HG03565 (cell line): ENCODE data around the gene PCGF2.

Source experiments
- ATAC-seq: cut with Tn5 transposase; IDR thresholded peaks from one replicate; pipeline ENCODE4 v1.9.1; 2021; ENCODE audit warnings: mild to moderate bottlenecking, moderate library complexity; ENCODE audit not compliant: unreplicated experiment

The PCGF2 gene

DNA sequence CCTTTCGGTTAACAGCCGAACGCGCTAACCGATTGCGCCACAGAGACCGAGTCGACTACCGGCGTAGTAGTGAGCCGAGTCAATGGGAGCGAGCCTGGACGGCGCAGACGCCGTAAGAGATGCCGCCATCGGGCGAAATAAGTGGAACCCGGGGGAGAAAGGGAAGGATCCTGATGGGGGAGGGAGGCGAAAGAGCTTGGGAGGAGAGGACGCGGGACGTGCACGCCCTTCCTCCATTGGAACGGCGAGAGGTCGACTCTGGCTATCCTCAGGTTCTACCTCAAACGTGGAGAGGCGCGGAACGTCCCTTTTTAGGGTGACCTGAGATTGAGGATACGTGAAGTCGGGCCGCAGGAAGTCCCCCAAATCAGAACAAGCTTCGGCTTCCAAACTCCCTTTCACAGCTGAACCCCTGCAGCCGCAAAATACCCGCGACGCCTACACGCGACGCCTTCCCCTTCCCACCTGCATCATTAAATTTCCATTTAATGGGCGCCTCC, 3.7 kb upstream of the PCGF2 start:
- ATAC-seq, result peak; percentile 1

DNA sequence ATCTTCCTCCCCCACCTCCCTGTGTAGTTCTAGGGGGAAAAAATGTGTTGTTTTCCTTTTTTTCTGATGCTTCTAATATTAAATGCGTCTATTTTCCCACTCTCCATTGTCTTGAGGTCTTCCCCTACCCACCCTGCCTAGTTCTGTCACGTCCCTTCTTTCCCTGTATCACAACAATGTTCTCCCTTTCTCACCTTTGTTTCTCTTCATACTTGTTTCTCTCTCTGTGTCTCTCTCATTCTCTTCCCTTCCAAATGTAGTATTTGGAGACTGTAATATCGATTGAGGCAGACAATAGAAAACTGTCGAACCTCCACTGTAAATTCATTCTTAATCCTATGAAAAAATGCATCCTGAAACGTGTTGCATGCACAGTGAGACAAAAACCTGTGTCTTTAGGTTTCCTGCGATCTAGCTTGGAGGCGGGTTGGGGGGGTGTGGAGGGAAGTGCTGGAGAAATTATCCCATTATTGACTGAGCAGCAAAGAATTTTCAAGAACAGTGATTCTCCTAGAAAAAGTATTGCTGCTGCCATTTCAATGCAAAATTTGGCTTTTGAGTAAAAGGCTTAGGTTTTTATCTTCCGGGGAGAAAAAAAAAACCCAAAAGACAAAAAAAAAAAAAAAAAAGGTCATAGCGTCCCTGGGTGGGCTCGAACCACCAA, 3.1 kb upstream of the PCGF2 start:
- ATAC-seq, result no peak

DNA sequence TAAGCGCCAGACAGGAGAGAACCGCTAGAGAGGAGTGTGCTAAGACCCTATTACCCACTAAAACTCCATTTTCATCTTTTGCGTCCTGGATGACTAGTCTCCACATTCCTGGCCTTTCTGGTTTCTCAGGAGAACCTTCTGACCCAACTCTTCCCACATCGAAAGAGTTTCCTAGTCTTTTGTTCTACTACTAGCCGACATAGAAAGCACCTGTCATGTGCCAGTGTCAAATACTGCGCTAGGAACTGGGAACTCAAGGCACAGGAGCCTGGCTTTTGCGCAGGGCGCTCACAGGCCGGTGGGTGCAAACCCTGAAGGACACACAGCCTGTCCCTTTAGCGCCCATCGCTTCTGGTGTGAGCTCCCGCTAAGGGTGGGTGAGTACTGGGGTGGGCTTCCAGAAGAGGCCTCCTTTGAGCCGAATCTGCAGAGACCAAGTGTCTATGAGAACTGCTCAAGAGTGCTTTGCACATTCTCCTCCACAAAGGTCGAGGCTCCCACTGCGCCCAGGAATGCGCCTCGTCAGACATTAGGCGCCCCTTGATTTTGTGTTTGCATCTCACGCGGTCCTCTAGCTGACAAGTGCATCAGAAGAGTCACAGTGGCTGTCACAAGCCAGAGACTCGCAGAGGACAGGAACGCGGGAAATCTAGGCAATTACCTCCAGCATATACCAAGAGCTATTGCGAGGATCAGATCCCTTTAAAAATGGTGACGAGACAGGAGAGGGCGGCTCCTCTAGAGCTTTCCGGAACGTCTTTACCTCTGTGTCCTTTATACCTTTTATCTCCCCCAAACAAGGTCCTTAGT, 2.4 kb upstream of the PCGF2 start:
- no peak for ATAC-seq

DNA sequence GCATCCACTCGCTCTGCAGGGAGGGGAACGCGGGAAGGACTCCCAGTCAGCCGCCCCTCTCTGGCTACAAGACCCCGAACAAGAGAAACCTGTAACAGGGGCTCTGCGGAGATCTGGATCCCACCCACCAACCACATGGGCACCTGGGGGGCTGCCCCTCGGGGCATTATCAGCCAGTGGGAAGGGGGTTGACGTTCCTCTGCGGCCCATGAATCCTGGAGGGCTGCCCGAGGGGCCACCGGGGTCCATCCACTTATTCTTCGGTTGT, 1.8 kb upstream of the PCGF2 start:
- ATAC-seq, result no peak

DNA sequence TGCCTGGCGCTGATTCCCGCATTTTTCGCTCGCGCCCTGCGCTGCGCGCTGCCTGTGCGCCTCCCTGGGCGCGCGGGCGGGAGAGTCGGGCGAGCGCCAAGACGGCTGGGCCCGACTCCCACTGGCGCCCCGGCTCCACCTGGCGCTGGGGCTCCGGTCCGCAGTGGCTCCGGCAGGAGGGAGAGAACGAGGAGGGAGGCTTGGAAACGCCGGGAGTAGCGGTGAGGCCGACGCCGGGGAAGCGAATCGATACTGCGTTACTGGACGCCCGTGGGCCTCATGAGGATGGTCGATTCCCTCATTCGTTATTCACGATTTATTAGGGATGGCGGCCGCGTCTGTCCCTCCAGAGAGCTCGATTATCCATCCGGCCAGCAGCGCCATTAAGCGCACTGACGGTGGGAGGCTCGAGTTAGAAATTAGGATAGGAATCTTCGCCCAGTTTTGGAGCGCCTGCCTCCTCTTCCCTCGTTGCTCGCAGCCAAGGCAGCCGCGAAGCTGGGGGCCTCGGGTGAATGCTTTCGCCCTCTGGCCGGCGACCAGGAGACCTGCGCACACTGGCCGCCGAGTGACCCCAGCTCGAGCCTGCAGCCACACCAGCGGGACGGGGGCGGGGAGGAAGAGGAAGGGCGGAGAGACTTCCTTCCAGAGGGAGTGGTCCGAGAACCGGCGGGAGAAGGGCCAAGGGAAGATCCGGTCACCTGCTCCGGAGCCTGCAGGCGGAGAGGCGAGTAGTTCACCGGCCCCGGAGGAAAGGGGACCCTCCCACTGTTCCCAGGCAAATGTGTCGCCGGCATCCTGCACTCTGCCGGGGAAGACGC, 1.3 kb upstream of the PCGF2 start:
- ATAC-seq, result no peak

DNA sequence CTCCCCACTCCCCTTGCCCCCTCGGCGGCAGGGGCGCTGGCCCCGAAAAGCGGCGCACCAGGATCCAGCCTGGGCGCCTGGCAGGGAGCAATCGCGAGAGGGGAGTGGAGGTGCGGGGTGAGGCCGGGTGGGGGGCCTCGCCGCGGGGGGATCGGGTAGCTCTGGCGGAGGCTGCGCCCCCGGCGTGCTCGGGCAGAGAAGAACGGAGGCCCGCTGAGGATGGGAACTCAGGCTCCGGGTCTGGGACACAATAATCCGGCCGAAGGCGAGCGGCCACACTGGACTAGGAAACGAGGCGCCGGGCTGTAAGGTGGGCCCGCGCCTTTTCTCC, 721 bp upstream of the PCGF2 start:
- ATAC-seq, result no peak

DNA sequence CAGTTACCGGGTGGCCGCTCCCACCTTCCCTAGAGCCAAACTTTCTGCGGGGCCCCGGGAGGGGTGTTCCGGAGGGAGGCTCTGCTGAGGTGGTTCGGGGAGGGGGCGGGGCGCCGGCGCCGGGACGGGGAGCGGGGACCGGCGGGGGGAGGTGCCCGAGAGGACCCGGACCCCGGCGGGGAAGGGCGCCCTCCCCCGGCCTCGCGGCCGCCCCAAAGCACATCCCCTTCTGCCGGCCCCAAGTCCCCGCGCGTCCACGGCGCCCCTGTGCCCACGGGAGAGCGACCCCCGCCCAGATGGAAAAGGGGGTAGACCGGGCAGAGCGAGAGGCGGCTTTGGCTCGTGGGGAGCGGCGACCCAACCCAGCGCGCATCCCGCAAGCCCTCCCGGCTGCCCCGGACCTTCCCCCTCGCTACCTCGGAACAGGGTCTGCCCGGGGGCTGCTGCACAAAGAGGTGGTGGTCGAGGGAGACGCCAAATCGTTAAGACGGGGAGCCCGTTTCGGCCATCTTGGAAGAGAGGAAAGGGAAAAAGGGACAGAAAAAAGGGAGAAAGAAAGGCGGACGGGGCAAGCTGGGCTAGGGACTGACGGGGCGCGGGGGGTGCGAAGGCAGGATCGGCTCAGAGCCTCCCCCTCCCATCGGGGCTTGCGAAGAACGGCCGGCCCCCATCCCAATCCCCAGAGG, 530 bp downstream of the PCGF2 start:
- no peak for ATAC-seq

DNA sequence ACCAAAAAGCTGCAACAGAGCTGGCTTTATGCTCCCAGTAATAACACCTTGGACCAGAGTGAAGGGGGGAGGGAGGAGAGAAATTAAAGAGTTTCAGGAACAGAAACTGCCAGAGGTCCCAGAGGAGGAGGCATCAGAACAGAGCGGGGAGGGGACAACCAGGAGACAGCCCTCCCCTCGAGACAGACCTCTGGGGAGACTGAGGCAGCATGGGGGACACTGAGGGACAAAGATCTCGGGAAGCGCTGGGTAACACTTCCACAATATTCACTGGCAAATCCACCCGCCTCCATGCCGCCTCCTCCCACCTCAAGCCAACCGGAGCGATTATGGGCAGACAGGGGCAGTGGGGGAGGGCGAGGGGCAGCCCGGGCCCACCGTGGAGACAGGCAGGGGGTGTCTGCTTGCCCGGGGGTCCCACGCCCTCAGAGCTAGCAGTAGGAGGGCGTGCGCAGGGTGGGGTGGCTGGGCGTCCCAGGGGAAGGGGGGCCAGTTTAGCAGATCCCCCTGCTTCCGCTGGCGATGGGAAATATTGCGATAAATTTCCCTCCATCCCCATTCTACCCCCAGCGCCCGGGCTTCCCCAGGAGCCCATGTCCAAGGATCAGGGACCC, 1.2 kb downstream of the PCGF2 start:
- no peak for ATAC-seq

DNA sequence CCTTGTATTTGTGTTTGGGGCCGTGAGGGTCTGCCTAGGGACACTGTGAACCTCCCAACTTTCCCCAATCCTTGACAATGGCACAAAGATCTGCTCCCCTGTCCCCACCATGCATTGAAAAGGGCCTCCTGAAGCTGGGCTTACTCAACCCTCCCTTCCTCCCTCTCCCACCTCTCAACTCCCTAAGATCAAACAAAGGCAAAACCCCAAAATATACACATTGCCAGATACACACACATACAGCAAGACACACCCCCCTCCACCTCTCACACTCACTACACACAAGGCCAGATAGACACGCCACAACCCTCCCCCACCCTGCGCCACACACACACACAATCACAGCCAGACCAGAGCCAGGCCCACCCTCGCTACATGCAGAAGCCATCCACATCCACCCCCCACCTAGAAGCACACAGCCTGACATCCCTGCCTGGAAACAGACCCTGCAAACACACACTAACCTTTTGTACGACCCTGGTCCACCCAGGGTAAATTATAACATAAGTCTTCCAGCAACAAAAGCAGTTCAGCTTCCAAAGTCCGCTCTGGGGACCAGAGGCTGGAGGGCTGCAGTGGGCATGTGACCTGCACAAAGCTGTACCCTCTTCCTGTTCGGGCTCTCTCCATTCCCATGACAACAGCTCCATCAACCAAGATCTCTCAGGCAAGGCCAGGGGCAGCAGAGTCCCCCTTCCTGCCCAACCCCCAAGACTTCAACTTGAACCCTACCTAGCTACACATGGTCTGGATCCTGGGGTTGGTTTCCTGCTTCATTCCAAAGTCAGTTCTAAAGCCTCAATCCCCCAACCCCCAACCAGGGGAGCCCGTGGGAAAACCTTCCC, 1.9 kb downstream of the PCGF2 start:
- no peak for ATAC-seq

DNA sequence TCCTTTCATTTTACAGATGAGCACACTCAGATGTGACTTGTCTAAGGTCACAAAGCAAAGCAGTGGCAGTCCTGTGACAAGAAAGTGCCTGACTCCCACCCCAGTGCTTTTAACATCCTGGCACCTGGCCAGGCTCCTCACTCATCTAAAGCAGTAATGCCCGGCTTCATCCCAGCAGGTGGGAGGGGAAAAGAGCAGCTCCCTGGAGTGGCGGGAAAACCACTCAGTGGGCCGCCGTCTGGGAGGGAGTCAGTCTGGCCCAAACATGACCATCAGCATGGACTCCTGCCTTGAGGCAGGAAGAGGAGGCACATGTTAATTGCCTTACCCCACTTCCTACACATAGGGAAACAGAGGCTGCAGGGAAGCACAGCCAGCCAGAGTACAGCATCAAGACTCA, 2.6 kb downstream of the PCGF2 start:
- no peak for ATAC-seq

DNA sequence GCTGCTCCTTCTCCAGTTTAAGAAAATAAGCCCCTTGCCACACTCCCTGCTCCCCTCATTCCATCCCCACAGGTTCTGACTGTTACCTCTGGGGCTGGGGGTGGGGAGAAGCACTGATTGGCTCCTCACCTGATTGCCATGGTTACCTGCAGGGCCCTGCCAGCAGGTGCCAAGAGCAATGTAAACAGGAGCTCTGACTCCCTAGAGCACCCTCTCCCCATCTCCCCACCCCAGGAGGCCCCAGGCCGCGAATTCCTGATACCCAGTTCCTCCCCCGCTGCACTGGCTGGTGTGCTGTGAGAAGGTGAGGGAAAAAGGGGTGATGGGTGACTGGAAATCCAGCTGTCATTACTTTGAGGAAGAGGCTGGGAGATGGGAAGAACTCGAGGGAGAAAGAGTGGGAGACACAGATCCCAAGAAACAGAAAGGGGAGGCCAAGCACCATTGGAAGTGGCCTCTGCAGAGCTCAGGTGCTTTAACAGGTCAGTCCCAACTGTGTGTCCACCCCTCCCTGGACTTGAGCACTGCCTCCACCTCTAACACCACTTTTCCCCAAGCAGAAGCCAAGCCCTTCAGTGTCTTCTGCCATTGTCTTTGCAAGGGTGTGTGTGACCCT, 4.5 kb downstream of the PCGF2 start:
- ATAC-seq, result no peak

DNA sequence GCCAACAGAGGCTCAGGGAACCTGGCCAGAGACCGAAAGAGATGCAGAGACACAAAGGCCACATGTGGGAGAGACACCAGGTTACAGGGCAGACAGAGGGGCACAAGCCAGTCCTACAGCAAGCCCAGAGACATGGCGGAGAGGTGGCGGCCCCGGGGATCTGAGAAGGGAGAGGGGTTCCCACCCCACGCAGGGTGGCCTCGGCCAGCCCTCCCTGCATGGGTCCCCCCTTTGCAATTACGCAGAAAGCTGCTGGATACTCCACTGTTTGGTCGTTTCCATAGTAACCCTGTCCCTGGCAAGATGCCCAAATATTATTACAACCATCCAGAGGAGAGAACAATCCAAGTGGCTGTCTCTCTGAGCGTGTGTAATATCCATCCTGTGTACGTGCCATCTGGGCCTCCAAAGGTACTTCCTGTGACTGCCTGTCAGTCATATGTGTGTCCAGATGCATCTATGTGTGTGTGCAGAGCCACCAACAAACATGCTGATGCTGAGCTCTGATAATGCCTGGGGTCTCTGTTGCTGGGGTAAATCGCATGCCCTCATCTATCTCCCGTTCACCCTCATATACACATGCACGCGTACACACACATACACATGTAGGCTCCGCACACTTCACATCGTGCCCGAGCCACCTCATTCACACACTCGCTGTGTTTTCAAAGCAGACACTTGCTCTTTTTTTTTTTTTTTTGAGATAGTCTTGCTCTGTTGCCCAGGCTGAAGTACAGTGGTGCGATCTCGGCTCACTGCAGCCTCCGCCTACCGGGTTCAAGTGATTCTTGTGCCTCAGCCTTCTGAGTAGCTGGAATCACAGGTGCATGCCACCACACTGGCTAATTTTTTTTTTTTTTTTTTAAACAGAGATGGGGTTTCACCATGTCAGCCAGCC, 5.5 kb downstream of the PCGF2 start:
- no peak for ATAC-seq

DNA sequence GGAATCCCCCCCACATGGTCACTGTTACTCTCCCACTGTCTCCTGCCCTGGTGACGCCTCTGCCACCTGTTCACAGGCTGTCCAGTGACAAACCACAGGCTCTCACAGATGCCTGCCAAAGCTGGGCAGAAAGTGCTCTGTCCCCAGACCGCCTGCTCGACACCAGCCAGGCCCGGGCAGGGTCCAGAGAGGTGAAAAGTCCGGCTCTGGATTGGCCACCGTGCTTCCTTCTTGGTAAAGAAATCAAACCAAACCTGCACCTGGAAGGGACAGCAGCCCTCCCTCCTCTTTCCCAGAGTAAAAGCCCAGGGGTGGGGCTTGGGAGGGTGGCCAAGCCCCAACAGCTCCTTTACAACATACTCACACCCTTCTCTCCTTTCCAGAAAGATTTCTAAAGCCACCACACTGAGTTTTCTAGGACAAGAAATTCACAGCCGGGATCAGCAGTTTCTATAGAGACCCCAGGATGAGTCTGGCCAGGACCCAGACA, 6.2 kb downstream of the PCGF2 start:
- no peak for ATAC-seq

DNA sequence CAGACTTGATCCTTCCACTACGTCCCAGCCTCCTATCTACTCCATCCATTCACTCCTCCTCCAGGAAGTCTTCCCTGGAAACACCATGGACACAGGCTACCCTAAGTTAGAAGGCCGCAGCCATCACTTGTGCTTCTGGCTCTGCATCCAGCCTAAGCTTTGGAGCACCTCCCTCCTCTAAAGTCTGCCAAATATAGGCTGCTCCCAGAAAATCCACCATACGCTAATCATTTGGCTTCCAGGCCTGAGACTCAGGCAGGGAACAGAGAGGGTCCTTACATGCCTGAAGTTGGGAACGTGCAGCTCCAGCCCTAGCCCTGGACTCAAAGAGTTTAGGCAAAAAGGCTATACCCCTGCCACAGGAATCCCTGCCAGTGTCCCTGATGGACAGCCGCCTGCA, 6.7 kb downstream of the PCGF2 start:
- no peak for ATAC-seq

DNA sequence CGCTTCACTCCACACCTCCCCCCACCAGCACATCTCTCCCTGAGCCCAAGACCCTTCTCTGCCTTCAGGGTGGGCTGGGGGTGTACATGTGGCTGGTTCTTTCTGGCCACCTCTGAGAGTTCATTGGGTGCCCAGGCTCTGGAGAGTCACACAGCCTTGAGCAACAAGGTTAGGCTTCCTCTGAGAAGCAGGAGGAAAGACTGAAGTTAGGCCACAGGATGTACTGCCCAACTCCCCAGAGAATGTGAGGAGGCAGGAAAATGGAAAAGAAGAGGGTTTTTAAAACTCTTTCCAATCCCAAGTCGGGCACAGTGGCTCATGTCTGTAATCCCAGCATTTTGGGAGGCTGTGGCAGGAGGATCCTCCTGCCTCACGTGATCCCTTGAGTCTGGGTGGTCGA, 7.3 kb downstream of the PCGF2 start:
- ATAC-seq, result no peak

DNA sequence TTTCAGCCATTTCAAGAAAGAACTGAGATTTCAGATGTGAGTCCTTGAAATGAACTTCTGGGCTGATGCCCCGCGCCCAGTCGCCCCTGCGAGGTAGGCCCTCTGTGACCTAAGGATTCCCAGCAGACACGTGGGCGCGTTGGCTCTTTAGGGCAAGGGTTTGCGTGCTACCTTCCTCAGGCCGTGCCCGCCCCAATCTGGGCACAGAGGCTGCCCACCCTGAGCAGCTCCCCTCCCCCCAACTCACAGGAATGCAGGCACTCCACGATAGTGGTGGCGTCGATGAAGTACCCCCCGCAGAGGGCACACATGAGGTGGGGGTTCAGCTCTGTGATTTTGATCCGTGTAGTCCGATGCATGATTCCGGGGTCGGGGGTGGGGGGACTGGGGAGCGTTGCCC, 8.1 kb downstream of the PCGF2 start:
- ATAC-seq, result no peak

DNA sequence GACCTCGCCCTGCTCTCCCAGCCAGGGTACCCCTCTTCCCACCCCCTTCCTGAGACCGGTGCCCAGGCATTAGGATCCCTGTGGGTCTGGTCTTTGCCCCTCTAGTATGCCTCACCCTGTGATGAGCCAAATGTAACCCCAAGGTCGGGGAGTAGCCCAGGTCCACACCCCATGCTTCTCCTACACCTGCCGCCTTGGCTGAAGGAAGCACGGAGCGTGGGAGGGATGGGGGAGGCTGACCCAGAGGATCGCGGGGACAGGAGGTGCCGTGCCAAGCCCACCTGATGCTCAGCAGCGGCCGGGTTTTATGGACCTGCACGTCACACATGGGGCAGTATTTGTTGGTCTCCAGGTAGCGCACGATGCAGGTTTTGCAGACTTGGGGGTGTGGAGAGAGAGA, 8.8 kb downstream of the PCGF2 start:
- ATAC-seq, result no peak

DNA sequence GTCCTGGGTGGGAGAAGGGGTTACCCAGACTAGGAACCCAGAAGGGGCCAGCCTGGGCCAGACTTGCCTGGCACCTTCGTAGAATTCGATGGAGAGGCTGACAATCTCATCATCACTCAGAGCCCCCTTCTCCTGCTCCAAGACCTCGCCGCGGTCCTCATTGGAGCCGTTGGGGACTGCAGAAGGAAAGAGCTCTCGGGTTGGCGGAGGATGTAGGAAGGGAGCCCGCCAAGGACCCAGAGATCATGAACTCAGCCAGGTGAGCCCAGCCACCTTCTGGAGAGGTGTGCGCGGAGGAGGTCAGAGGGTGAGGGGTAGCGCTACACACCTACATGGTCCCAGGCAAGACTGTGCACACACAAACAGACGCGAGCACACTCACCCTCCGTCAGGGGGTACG, 9.4 kb downstream of the PCGF2 start:
- ATAC-seq, result no peak
